Activated CD4-positive, alpha-beta T cell treated with anti-CD3 and anti-CD28 coated beads, Interleukin-2, amount 10 ng/mL, durations not matched to agents 24 days and 14 days (primary cell): ENCODE data around the gene HNRNPU. TPM values are rescaled to one million over a fixed set of nuclear protein-coding genes. Genes with fewer than 3 reads are reported as not detected.
A peak's percentile ranks its signal among the peaks of the same experiment; 100 is the strongest.

ENCODE experiments used
- DNase-seq: peaks from one replicate; pipeline ENCODE4 v3.0.0; 2022
- H3K27ac Mint-ChIP-seq: one replicate; pipeline ENCODE4 v1.8.0; 2022; ENCODE audit warnings: mild to moderate bottlenecking, mixed read lengths
- H3K27me3 Mint-ChIP-seq: one replicate; pipeline ENCODE4 v1.8.0; 2022; ENCODE audit warnings: mixed read lengths
- H3K36me3 Mint-ChIP-seq: one replicate; pipeline ENCODE4 v1.8.0; 2022; ENCODE audit warnings: low read depth, mild to moderate bottlenecking, mixed read lengths
- H3K4me1 Mint-ChIP-seq: one replicate; pipeline ENCODE4 v1.8.0; 2021; ENCODE audit warnings: mixed read lengths
- H3K4me3 Mint-ChIP-seq: one replicate; pipeline ENCODE4 v1.8.0; 2022; ENCODE audit warnings: mild to moderate bottlenecking, moderate library complexity, mixed read lengths
- H3K9me3 Mint-ChIP-seq: one replicate; pipeline ENCODE4 v1.8.0; 2021; ENCODE audit warnings: mixed read lengths
- intact Hi-C: fragments of 100-400 bp; cut with micrococcal nuclease; formaldehyde crosslinking; loops from one replicate; pipeline ENCODE4 v1.15.1; 2023
- total RNA-seq: library from RNA; stranded (reverse); gene quantifications from 2 replicates; pipeline ENCODE4 v1.2.3, GENCODE V29; 2022

HNRNPU gene
- total RNA-seq, 1 donor from 2014 or later: 612 TPM

- H3K27ac Mint-ChIP-seq: no peak overlapping the region
- H3K9me3 Mint-ChIP-seq: no peaks in the 10 kb centered on the region
- H3K27me3 Mint-ChIP-seq: no peaks in the 10 kb centered on the region
- intact Hi-C loops: no loop called here
- H3K4me1 Mint-ChIP-seq: peaks cover 16% of the 10 kb centered on the region
- DNase-seq: no peak
- H3K36me3 Mint-ChIP-seq: no peaks in the 10 kb centered on the region
- no peak overlapping the region for H3K4me3 Mint-ChIP-seq
Observed at GRCh38 chr1:244869364-244869827, 5.1 kb upstream of the HNRNPU start.

GRCh38 chr1:244868484-244869363 lies 4.4 kb upstream of the HNRNPU start:
- DNase-seq: no peak
- Mint-ChIP-seq H3K9me3 (no peaks in the 10 kb centered on the region), H3K36me3 (peaks cover 7% of the 10 kb centered on the region), H3K27ac (no peak overlapping the region), H3K4me1 (peaks cover 16% of the 10 kb centered on the region), H3K4me3 (no peak overlapping the region), H3K27me3 (no peaks in the 10 kb centered on the region)
- intact Hi-C loops: no loop called here

GRCh38 chr1:244866355-244866754 lies 2.0 kb upstream of the HNRNPU start:
- Mint-ChIP-seq H3K9me3 (no peaks in the 10 kb centered on the region), H3K4me1 (peaks cover 20% of the 10 kb centered on the region), H3K27ac (no peak overlapping the region), H3K4me3 (no peak overlapping the region), H3K27me3 (no peaks in the 10 kb centered on the region), H3K36me3 (peaks cover 21% of the 10 kb centered on the region)
- no peak for DNase-seq
- intact Hi-C loops: no loop called here

GRCh38 chr1:244865820-244866219 lies 1.5 kb upstream of the HNRNPU start:
- Mint-ChIP-seq H3K4me3 (no peak overlapping the region), H3K4me1 (peaks cover 25% of the 10 kb centered on the region), H3K36me3 (peaks cover 26% of the 10 kb centered on the region), H3K9me3 (no peaks in the 10 kb centered on the region), H3K27me3 (no peaks in the 10 kb centered on the region), H3K27ac (no peak overlapping the region)
- intact Hi-C loops: loop anchor here (2.0 kb wide), 2 partner anchors 177 to 415 kb away; partner anchors contain the start of gene ADSS2
- no peak for DNase-seq

- H3K27ac Mint-ChIP-seq: peak overlapping the region; percentile 98
- no peak for DNase-seq
- peak overlapping the region; percentile 98 for H3K4me3 Mint-ChIP-seq
- H3K27me3 Mint-ChIP-seq: no peaks in the 10 kb centered on the region
- intact Hi-C loops: loop anchor here (2.0 kb wide), 2 partner anchors 178 to 414 kb away; partner anchors contain the start of gene ADSS2
- H3K9me3 Mint-ChIP-seq: no peaks in the 10 kb centered on the region
- H3K36me3 Mint-ChIP-seq: peaks cover 34% of the 10 kb centered on the region
- peaks cover 33% of the 10 kb centered on the region for H3K4me1 Mint-ChIP-seq
Observed at GRCh38 chr1:244865028-244865371, 657 bp upstream of the HNRNPU start.

- H3K36me3 Mint-ChIP-seq: peaks cover 45% of the 10 kb centered on the region
Observed at GRCh38 chr1:244863491-244864252, 671 bp downstream of the HNRNPU start.

GRCh38 chr1:244862699-244863490 lies 1.4 kb downstream of the HNRNPU start:
- no peaks in the 10 kb centered on the region for H3K9me3 Mint-ChIP-seq
- H3K4me1 Mint-ChIP-seq: peaks cover 46% of the 10 kb centered on the region
- H3K36me3 Mint-ChIP-seq: peaks cover 53% of the 10 kb centered on the region
- peak; percentile 97 for DNase-seq
- intact Hi-C loops: loop anchor here (1.0 to 5.0 kb wide), 4 partner anchors 28 to 1704 kb away; partner anchors contain the start of genes CNST, COX20 and TFB2M
- peak overlapping the region; percentile 99 for H3K27ac Mint-ChIP-seq
- H3K27me3 Mint-ChIP-seq: no peaks in the 10 kb centered on the region
- peak overlapping the region; percentile 98 for H3K4me3 Mint-ChIP-seq

More at GRCh38 chr1:244863491-244864252, 671 bp downstream of the HNRNPU start:
- H3K27me3 Mint-ChIP-seq: no peaks in the 10 kb centered on the region
- peak overlapping the region; percentile 98 for H3K27ac Mint-ChIP-seq
- intact Hi-C loops: loop anchor here (1.0 to 5.0 kb wide), 8 partner anchors 28 to 1703 kb away; partner anchors contain the start of genes ADSS2, CNST, COX20 and TFB2M
- peaks cover 39% of the 10 kb centered on the region for H3K4me1 Mint-ChIP-seq
- H3K9me3 Mint-ChIP-seq: no peaks in the 10 kb centered on the region
- H3K4me3 Mint-ChIP-seq: peak overlapping the region; percentile 98
- no peak for DNase-seq

GRCh38 chr1:244862354-244862698 lies 2.0 kb downstream of the HNRNPU start:
- DNase-seq: no peak
- peak overlapping the region; percentile 99 for H3K27ac Mint-ChIP-seq
- intact Hi-C loops: loop anchor here (2.0 to 5.0 kb wide), 2 partner anchors 1090 to 1704 kb away; partner anchors contain the start of genes CNST and TFB2M
- no peaks in the 10 kb centered on the region for H3K27me3 Mint-ChIP-seq
- no peaks in the 10 kb centered on the region for H3K9me3 Mint-ChIP-seq
- H3K4me1 Mint-ChIP-seq: peaks cover 50% of the 10 kb centered on the region
- peak overlapping the region; percentile 98 for H3K4me3 Mint-ChIP-seq
- peaks cover 59% of the 10 kb centered on the region for H3K36me3 Mint-ChIP-seq

GRCh38 chr1:244861683-244862082 lies 2.7 kb downstream of the HNRNPU start:
- H3K9me3 Mint-ChIP-seq: no peaks in the 10 kb centered on the region
- intact Hi-C loops: loop anchor here (1.0 to 5.0 kb wide), 3 partner anchors 8 to 1705 kb away; partner anchors contain the start of genes CNST and TFB2M
- H3K4me1 Mint-ChIP-seq: peaks cover 55% of the 10 kb centered on the region

GRCh38 chr1:244860914-244861610 lies 3.3 kb downstream of the HNRNPU start:
- peak overlapping the region; percentile 79 for H3K27ac Mint-ChIP-seq
- H3K4me1 Mint-ChIP-seq: peaks cover 58% of the 10 kb centered on the region
- no peaks in the 10 kb centered on the region for H3K27me3 Mint-ChIP-seq
- intact Hi-C loops: loop anchor here (1.0 to 5.0 kb wide), 2 partner anchors 8 to 1091 kb away; no protein-coding TSS in a partner anchor
- H3K36me3 Mint-ChIP-seq: peaks cover 71% of the 10 kb centered on the region
- no peak for DNase-seq
- peak overlapping the region; percentile 98 for H3K4me3 Mint-ChIP-seq
- H3K9me3 Mint-ChIP-seq: no peaks in the 10 kb centered on the region

More at GRCh38 chr1:244861683-244862082, 2.7 kb downstream of the HNRNPU start:
- DNase-seq: peak; percentile 59
- Mint-ChIP-seq H3K36me3 (peaks cover 65% of the 10 kb centered on the region), H3K4me3 (peak overlapping the region; percentile 98), H3K27me3 (no peaks in the 10 kb centered on the region), H3K27ac (peak overlapping the region; percentile 79)

- Mint-ChIP-seq H3K36me3 (peaks cover 80% of the 10 kb centered on the region), H3K27me3 (no peaks in the 10 kb centered on the region), H3K9me3 (no peaks in the 10 kb centered on the region), H3K4me3 (peak overlapping the region; percentile 98), H3K4me1 (peaks cover 62% of the 10 kb centered on the region), H3K27ac (no peak overlapping the region)
- DNase-seq: no peak
- intact Hi-C loops: loop anchor here (5.0 kb wide), 1 partner anchor 1092 kb away; no protein-coding TSS in a partner anchor
Observed at GRCh38 chr1:244860078-244860477, 4.3 kb downstream of the HNRNPU start.

- intact Hi-C loops: no loop called here
Observed at GRCh38 chr1:244858357-244858756, 6.0 kb downstream of the HNRNPU start.

More at GRCh38 chr1:244858357-244858756, 6.0 kb downstream of the HNRNPU start:
- Mint-ChIP-seq H3K4me3 (peak overlapping the region; percentile 43), H3K9me3 (no peaks in the 10 kb centered on the region), H3K4me1 (peaks cover 68% of the 10 kb centered on the region), H3K36me3 (peaks cover 88% of the 10 kb centered on the region), H3K27ac (no peak overlapping the region), H3K27me3 (no peaks in the 10 kb centered on the region)
- no peak for DNase-seq
